Astrocyte (in vitro differentiated cells and primary cell): ENCODE results near the gene DOCK11. TPM values are rescaled to one million over a fixed set of nuclear protein-coding genes. Genes with fewer than 3 reads are reported as not detected.

Source experiments
- DNase-seq: peaks from one replicate; pipeline ENCODE4 v3.0.0-alpha.2; 2010; ENCODE audit warnings: low read depth
- FAIRE-seq: peaks from 2 replicates; lab custom pipeline; 2011; peaks lifted over from hg19 to GRCh38; lab: Jason Lieb, UNC
- H2AFZ ChIP-seq: 2 replicates; pipeline ENCODE4 v1.6.0; 2012; ENCODE audit warnings: low read depth, low read length, inconsistent platforms
- H3K27ac ChIP-seq: 2 replicates; pipeline ENCODE4 v1.5.1; 2011; ENCODE audit warnings: low read depth, low read length, inconsistent platforms
- H3K27me3 ChIP-seq: 2 replicates; pipeline ENCODE4 v1.6.0; 2011; ENCODE audit warnings: low read length, inconsistent platforms; ENCODE audit not compliant: insufficient read depth
- H3K36me3 ChIP-seq: 2 replicates; pipeline ENCODE4 v1.5.1; 2011; ENCODE audit warnings: low read length, inconsistent platforms; ENCODE audit not compliant: insufficient read depth
- H3K4me1 ChIP-seq: 2 replicates; pipeline ENCODE4 v1.5.1; 2011; ENCODE audit warnings: low read length, inconsistent platforms; ENCODE audit not compliant: insufficient read depth
- H3K4me2 ChIP-seq: 2 replicates; pipeline ENCODE4 v1.6.0; 2012; ENCODE audit warnings: low read length, inconsistent platforms
- H3K4me3 ChIP-seq: 2 replicates; pipeline ENCODE4 v1.5.1; 2011; ENCODE audit warnings: low read depth, mild to moderate bottlenecking, low read length, inconsistent platforms; ENCODE audit not compliant: insufficient read depth
- H3K79me2 ChIP-seq: 2 replicates; pipeline ENCODE4 v1.6.0; 2012; ENCODE audit warnings: mild to moderate bottlenecking, low read length, inconsistent platforms; ENCODE audit not compliant: insufficient read depth
- H3K9ac ChIP-seq: 2 replicates; pipeline ENCODE4 v1.6.0; 2012; ENCODE audit warnings: mild to moderate bottlenecking, low read length, inconsistent platforms
- H3K9me3 ChIP-seq: 2 replicates; pipeline ENCODE4 v1.5.1; 2012; ENCODE audit warnings: low read depth, mild to moderate bottlenecking, low read length, inconsistent platforms; ENCODE audit not compliant: insufficient read depth
- H4K20me1 ChIP-seq: 2 replicates; pipeline ENCODE4 v1.6.0; 2012; ENCODE audit warnings: low read length, inconsistent platforms; ENCODE audit not compliant: insufficient read depth
- H3K27ac Mint-ChIP-seq: one replicate; pipeline ENCODE4 v1.8.0; 2021; ENCODE audit warnings: mild to moderate bottlenecking, mixed read lengths; ENCODE audit not compliant: unreplicated experiment
- H3K27me3 Mint-ChIP-seq: one replicate; pipeline ENCODE4 v1.8.0; 2021; ENCODE audit warnings: low read depth, mixed read lengths; ENCODE audit not compliant: unreplicated experiment
- H3K36me3 Mint-ChIP-seq: one replicate; pipeline ENCODE4 v1.8.0; 2021; ENCODE audit warnings: low read depth, mixed read lengths; ENCODE audit not compliant: unreplicated experiment
- H3K4me1 Mint-ChIP-seq: one replicate; pipeline ENCODE4 v1.8.0; 2021; ENCODE audit warnings: low read depth, mixed read lengths; ENCODE audit not compliant: unreplicated experiment
- H3K4me3 Mint-ChIP-seq: one replicate; pipeline ENCODE4 v1.8.0; 2021; ENCODE audit warnings: mild to moderate bottlenecking, moderate library complexity, mixed read lengths; ENCODE audit not compliant: unreplicated experiment
- H3K9me3 Mint-ChIP-seq: one replicate; pipeline ENCODE4 v1.8.0; 2021; ENCODE audit warnings: mild to moderate bottlenecking, mixed read lengths; ENCODE audit not compliant: unreplicated experiment
- CTCF ChIP-seq: IDR thresholded peaks from 2 replicates; pipeline ENCODE4 v1.5.1; 2011; ENCODE audit warnings: low read depth, mild to moderate bottlenecking, inconsistent platforms, low read length, moderate library complexity; ENCODE audit not compliant: insufficient read depth
- EZH2 ChIP-seq: IDR thresholded peaks from 2 replicates; pipeline ENCODE4 v1.6.1; 2012; ENCODE audit warnings: mild to moderate bottlenecking, low read length, inconsistent platforms; ENCODE audit not compliant: insufficient read depth
- total RNA-seq: library from RNA; stranded (reverse); gene quantifications from 2 replicates; pipeline ENCODE4 v1.2.1, GENCODE V29; 2021

Gene DOCK11
- total RNA-seq, 1 donor from 2014 or later: 4.7 TPM

- H3K27ac ChIP-seq: no peak overlapping the region
These were observed 55.2 kb downstream of the DOCK11 start for GRCh38 chrX:118550792-118551191.

GRCh38 chrX:118551426-118551825, 55.8 kb downstream of the DOCK11 start:
- Mint-ChIP-seq H3K27ac (no peak overlapping the region), H3K4me1 (peaks cover 7% of the 10 kb centered on the region), H3K27me3 (no peaks in the 10 kb centered on the region), H3K4me3 (no peak overlapping the region), H3K36me3 (no peaks in the 10 kb centered on the region), H3K9me3 (no peaks in the 10 kb centered on the region)
- Histone ChIP-seq H2AFZ (no peak overlapping the region), H3K4me1 (no peaks in the 10 kb centered on the region), H3K36me3 (no peaks in the 10 kb centered on the region), H4K20me1 (no peaks in the 10 kb centered on the region), H3K9ac (no peak overlapping the region), H3K27ac (no peak overlapping the region), H3K4me3 (no peak overlapping the region), H3K27me3 (no peaks in the 10 kb centered on the region), H3K9me3 (no peaks in the 10 kb centered on the region), H3K4me2 (no peak overlapping the region), H3K79me2 (no peaks in the 10 kb centered on the region)
- DNase-seq (no peak), FAIRE-seq (no peak)
- TF ChIP-seq CTCF: no peak
- TF ChIP-seq EZH2: no peak

More at GRCh38 chrX:118550792-118551191, 55.2 kb downstream of the DOCK11 start:
- H3K9ac ChIP-seq: no peak overlapping the region
- H3K4me3 Mint-ChIP-seq: no peak overlapping the region
- no peak overlapping the region for H2AFZ ChIP-seq
- no peaks in the 10 kb centered on the region for H3K36me3 Mint-ChIP-seq
- no peak overlapping the region for H3K27ac Mint-ChIP-seq
- FAIRE-seq (peak; percentile 84), DNase-seq (peak; percentile 6)
- no peak for TF ChIP-seq CTCF
- no peak for TF ChIP-seq EZH2
- H3K27me3 Mint-ChIP-seq: no peaks in the 10 kb centered on the region
- H3K4me3 ChIP-seq: no peak overlapping the region
- no peak overlapping the region for H3K4me2 ChIP-seq
- peaks cover 10% of the 10 kb centered on the region for H3K4me1 Mint-ChIP-seq
- no peaks in the 10 kb centered on the region for H3K36me3 ChIP-seq
- H4K20me1 ChIP-seq: no peaks in the 10 kb centered on the region
- no peaks in the 10 kb centered on the region for H3K27me3 ChIP-seq
- no peaks in the 10 kb centered on the region for H3K9me3 ChIP-seq
- no peaks in the 10 kb centered on the region for H3K79me2 ChIP-seq
- H3K9me3 Mint-ChIP-seq: no peaks in the 10 kb centered on the region
- H3K4me1 ChIP-seq: no peaks in the 10 kb centered on the region

GRCh38 chrX:118552121-118552900, 56.7 kb downstream of the DOCK11 start:
- H3K27me3 ChIP-seq: no peaks in the 10 kb centered on the region
- H3K9me3 ChIP-seq: no peaks in the 10 kb centered on the region
- no peaks in the 10 kb centered on the region for H3K79me2 ChIP-seq
- H3K4me1 Mint-ChIP-seq: peaks cover 4% of the 10 kb centered on the region
- H3K36me3 ChIP-seq: no peaks in the 10 kb centered on the region
- TF ChIP-seq CTCF (no peak), EZH2 (no peak)
- H3K4me1 ChIP-seq: no peaks in the 10 kb centered on the region
- no peaks in the 10 kb centered on the region for H3K9me3 Mint-ChIP-seq
- H3K27ac Mint-ChIP-seq: no peak overlapping the region
- no peak overlapping the region for H2AFZ ChIP-seq
- FAIRE-seq (peak; percentile 23), DNase-seq (peak; percentile 76)
- no peak overlapping the region for H3K4me3 Mint-ChIP-seq
- H3K27ac ChIP-seq: no peak overlapping the region
- no peak overlapping the region for H3K9ac ChIP-seq
- no peak overlapping the region for H3K4me3 ChIP-seq
- H3K36me3 Mint-ChIP-seq: no peaks in the 10 kb centered on the region
- H3K4me2 ChIP-seq: no peak overlapping the region
- no peaks in the 10 kb centered on the region for H3K27me3 Mint-ChIP-seq
- H4K20me1 ChIP-seq: no peaks in the 10 kb centered on the region
